Suprapubic skin (tissue), 4 donors: ENCODE results near the gene PAK6.

ENCODE experiments used
- POLR2A ChIP-seq, 2 donors: fragments of 450-650 bp; IDR thresholded peaks; one replicate each; pipeline ENCODE4 v1.6.1; 2017; ENCODE audit warnings: antibody characterized with exemption in 2 of 2, mild to moderate bottlenecking in 2 of 2, moderate library complexity in 2 of 2
- POLR2AphosphoS5 ChIP-seq, 3 donors: sonication (generic); formaldehyde crosslinking; IDR thresholded peaks; one replicate each; pipeline ENCODE4 v1.6.1; 2017; ENCODE audit warnings: antibody characterized with exemption in 3 of 3
- TF ChIP-seq, protein P1 (sequence below), 2 donors: fragments of 200-600 bp in 1 of 2; fragments of 450-650 bp in 1 of 2; sonication (generic) in 1 of 2; IDR thresholded peaks; one replicate each; pipeline ENCODE4 v1.5.1; 2016 to 2019; ENCODE audit warnings: antibody characterized with exemption in 2 of 2, mild to moderate bottlenecking in 1 of 2, moderate library complexity in 1 of 2

DNA sequence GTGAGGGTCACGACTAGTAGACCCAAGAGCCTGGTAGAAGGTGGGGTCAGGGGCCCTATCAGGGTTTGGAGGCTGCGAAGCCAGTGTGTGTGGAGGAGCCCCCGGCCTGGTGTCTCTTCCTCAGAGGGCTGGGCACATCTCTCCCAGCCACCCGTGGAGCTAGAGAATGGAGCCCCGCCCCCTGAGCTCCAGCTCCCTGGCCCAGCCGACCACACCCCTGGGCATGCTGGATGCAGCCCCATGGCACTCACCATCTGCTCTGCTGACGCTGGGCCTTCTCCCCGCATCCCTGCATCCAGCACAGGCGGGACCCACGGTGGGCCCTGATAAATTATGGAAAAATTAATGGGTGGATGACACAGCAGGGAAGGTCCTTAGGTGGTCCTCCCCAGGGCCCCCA, 26.5 kb downstream of the PAK6 start:
- TF ChIP-seq POLR2A (IDR thresholded peaks at IDR 0.05): no peak
- TF ChIP-seq, protein P1, sequence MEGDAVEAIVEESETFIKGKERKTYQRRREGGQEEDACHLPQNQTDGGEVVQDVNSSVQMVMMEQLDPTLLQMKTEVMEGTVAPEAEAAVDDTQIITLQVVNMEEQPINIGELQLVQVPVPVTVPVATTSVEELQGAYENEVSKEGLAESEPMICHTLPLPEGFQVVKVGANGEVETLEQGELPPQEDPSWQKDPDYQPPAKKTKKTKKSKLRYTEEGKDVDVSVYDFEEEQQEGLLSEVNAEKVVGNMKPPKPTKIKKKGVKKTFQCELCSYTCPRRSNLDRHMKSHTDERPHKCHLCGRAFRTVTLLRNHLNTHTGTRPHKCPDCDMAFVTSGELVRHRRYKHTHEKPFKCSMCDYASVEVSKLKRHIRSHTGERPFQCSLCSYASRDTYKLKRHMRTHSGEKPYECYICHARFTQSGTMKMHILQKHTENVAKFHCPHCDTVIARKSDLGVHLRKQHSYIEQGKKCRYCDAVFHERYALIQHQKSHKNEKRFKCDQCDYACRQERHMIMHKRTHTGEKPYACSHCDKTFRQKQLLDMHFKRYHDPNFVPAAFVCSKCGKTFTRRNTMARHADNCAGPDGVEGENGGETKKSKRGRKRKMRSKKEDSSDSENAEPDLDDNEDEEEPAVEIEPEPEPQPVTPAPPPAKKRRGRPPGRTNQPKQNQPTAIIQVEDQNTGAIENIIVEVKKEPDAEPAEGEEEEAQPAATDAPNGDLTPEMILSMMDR (IDR thresholded peaks at IDR 0.05): no peak
- no peak for TF ChIP-seq POLR2AphosphoS5 (IDR thresholded peaks at IDR 0.05)
